OCI-LY7 (cell line): ENCODE measurements around the gene ARL13A. TPM values are rescaled to one million over a fixed set of nuclear protein-coding genes. Genes with fewer than 3 reads are reported as not detected.

Experiments
- Bru-seq: library from RNA; stranded (reverse); fragments of 400-500 nt; gene quantifications from one replicate; lab custom pipeline; 2021; lab: Mats Ljungman, UMichigan
- BruChase-seq, 2 experiments: library from RNA; stranded (reverse); fragments of 400-500 nt; gene quantifications; one replicate each; lab custom pipeline; 2021; lab: Mats Ljungman, UMichigan
- BruUV-seq: library from RNA; stranded (reverse); fragments of 400-500 nt; replicated peaks from 2 replicates; lab custom pipeline; 2021; lab: Mats Ljungman, UMichigan
- CTCF ChIA-PET: fragments of 300-600 bp; sonication (Branson Sonifier 250); formaldehyde crosslinking; loops from one replicate; lab custom pipeline; 2022; ENCODE audit warnings: antibody characterized with exemption; ENCODE audit not compliant: unreplicated experiment; lab: Charles Lee
- POLR2A ChIA-PET: fragments of 300-600 bp; sonication (Branson Sonifier 250); formaldehyde crosslinking; loops from one replicate; lab custom pipeline; 2022; ENCODE audit warnings: antibody characterized with exemption; lab: Charles Lee
- DNase-seq: peaks from one replicate; pipeline ENCODE4 v3.0.0-alpha.2; 2015; ENCODE audit warnings: low spot score
- H2AFZ ChIP-seq: fragments of 200-600 bp; sonication (generic), shearing (Covaris generic); 2 replicates; pipeline ENCODE4 v1.6.1; 2014; ENCODE audit warnings: mild to moderate bottlenecking, antibody characterized with exemption, low read length, moderate library complexity
- H3K27ac ChIP-seq: fragments of 200-600 bp; sonication (generic); 2 replicates; pipeline ENCODE4 v1.5.1; 2014; ENCODE audit warnings: mixed run types, low read depth, mild to moderate bottlenecking, moderate library complexity, low read length, inconsistent platforms; ENCODE audit not compliant: poor library complexity, severe bottlenecking
- H3K36me3 ChIP-seq: fragments of 200-600 bp; sonication (generic); 2 replicates; pipeline ENCODE4 v1.6.1; 2014; ENCODE audit warnings: mild to moderate bottlenecking, antibody characterized with exemption, low read length, moderate library complexity, mixed read lengths; ENCODE audit not compliant: insufficient read depth
- H3K4me1 ChIP-seq: fragments of 200-600 bp; sonication (generic); 2 replicates; pipeline ENCODE4 v1.5.1; 2014; ENCODE audit warnings: mild to moderate bottlenecking, low read length; ENCODE audit not compliant: insufficient read depth, poor library complexity, severe bottlenecking
- H3K4me2 ChIP-seq: fragments of 200-600 bp; sonication (generic); 2 replicates; pipeline ENCODE4 v1.6.1; 2014; ENCODE audit warnings: mild to moderate bottlenecking, low read length
- H3K4me3 ChIP-seq: fragments of 200-600 bp; sonication (generic); 2 replicates; pipeline ENCODE4 v1.5.1; 2014; ENCODE audit warnings: mild to moderate bottlenecking, low read depth, low read length; ENCODE audit not compliant: poor library complexity, severe bottlenecking
- H3K79me2 ChIP-seq: fragments of 200-600 bp; sonication (generic); 2 replicates; pipeline ENCODE4 v1.6.1; 2016; ENCODE audit warnings: low read depth, mild to moderate bottlenecking, low read length, moderate library complexity, mixed read lengths; ENCODE audit not compliant: insufficient read depth
- H3K9me2 ChIP-seq: fragments of 200-600 bp; sonication (generic); 2 replicates; pipeline ENCODE4 v1.6.1; 2016; ENCODE audit warnings: mild to moderate bottlenecking, low read length, mixed read lengths; ENCODE audit not compliant: insufficient read depth
- H3K9me3 ChIP-seq: fragments of 200-600 bp; sonication (generic); 2 replicates; pipeline ENCODE4 v1.6.1; 2014; ENCODE audit warnings: mild to moderate bottlenecking, mixed run types, low read length, mixed read lengths
- H4K20me1 ChIP-seq: fragments of 200-600 bp; sonication (generic); 2 replicates; pipeline ENCODE4 v1.6.1; 2014; ENCODE audit warnings: mild to moderate bottlenecking, antibody characterized with exemption, low read length, moderate library complexity, mixed read lengths; ENCODE audit not compliant: insufficient read depth
- CTCF ChIP-seq: fragments of 200-600 bp; sonication (generic); conservative IDR thresholded peaks from 2 replicates; pipeline ENCODE4 v1.5.1; 2014; ENCODE audit warnings: mild to moderate bottlenecking, antibody characterized with exemption, low read length, moderate library complexity, mixed read lengths
- EZH2phosphoT487 ChIP-seq: fragments of 200-600 bp; sonication (generic); IDR thresholded peaks from 2 replicates; pipeline ENCODE4 v1.6.1; 2018; ENCODE audit warnings: low read depth, borderline replicate concordance, mild to moderate bottlenecking, mixed run types, antibody characterized with exemption, low read length, moderate library complexity, mixed read lengths
- intact Hi-C: fragments of 100-400 bp; cut with micrococcal nuclease; formaldehyde crosslinking; loops from one replicate; pipeline ENCODE4 v1.10.0; 2022; ENCODE audit not compliant: unreplicated experiment
- long read RNA-seq: library from polyadenylated mRNA; stranded (forward); transcript quantifications from one replicate; pipeline ENCODE4 v2.0.0, GENCODE V29; 2022
- total RNA-seq, 2 experiments: library from RNA; depleted of rRNA in 1 of 2; stranded (reverse); fragments of >200 nt in 1 of 2; shearing (Covaris generic) in 1 of 2; gene quantifications; 2 replicates each; pipeline ENCODE4 v1.2.3, GENCODE V29; 2014 to 2022

Gene ARL13A
- total RNA-seq (2014; rRNA removed; shearing (Covaris generic)): not detected in 2 replicates
- total RNA-seq (2022): not detected in 2 replicates
- percentile 9 among the genes with signal in this experiment for Bru-seq, nascent RNA
- BruChase-seq, experiment 1, labeled RNA remaining after a 6-hour chase: percentile 11 among the genes with signal in this experiment
- percentile 13 among the genes with signal in this experiment for BruChase-seq, experiment 2, labeled RNA remaining after a 2-hour chase
- long read RNA-seq: 0 reads

GRCh38 chrX:100969408-100969807, at the start of gene ARL13A:
Gene ARL13A, plus strand, starts transcription at chrX:100969708. Its CDS starts 3,982 bp downstream, at chrX:100973690.
- ChIA-PET POLR2A (interaction anchor here (0.5 kb wide), 1 partner anchor 24 kb away, joined by 6 read pairs; no protein-coding TSS in a partner anchor), CTCF (no interaction called here)
- no peak within 1 kb of the TSS for H3K4me2 ChIP-seq
- H3K27ac ChIP-seq: no peak within 1 kb of the TSS
- no peaks in the 10 kb centered on the region for H3K9me3 ChIP-seq
- BruUV-seq: no TSS peak
- H3K79me2 ChIP-seq: no peaks in the 10 kb centered on the region
- no peak for DNase-seq
- no peaks in the 10 kb centered on the region for H4K20me1 ChIP-seq
- intact Hi-C loops: no loop called here
- H3K9me2 ChIP-seq: no peaks in the 10 kb centered on the region
- no peaks in the 10 kb centered on the region for H3K36me3 ChIP-seq
- no peak within 1 kb of the TSS for H2AFZ ChIP-seq
- no peaks in the 10 kb centered on the region for H3K4me1 ChIP-seq
- TF ChIP-seq CTCF: no peak
- no peak for TF ChIP-seq EZH2phosphoT487
- no peak within 1 kb of the TSS for H3K4me3 ChIP-seq

GRCh38 chrX:100924375-100924774, 45.1 kb upstream of the ARL13A start:
- H3K36me3 ChIP-seq: no peaks in the 10 kb centered on the region
- H3K27ac ChIP-seq: no peak overlapping the region
- intact Hi-C loops: loop anchor here (10.0 kb wide), 1 partner anchor 460 kb away; the partner anchor contains the start of gene BTK
- H3K9me2 ChIP-seq: no peaks in the 10 kb centered on the region
- peaks cover 29% of the 10 kb centered on the region for H3K79me2 ChIP-seq
- no peaks in the 10 kb centered on the region for H3K9me3 ChIP-seq
- TF ChIP-seq CTCF (no peak), EZH2phosphoT487 (no peak)
- DNase-seq: no peak
- peak overlapping the region; percentile 82 for H2AFZ ChIP-seq
- ChIA-PET CTCF (no interaction called here), POLR2A (interaction anchor here (1.0 to 1.4 kb wide), 3 partner anchors 9 to 99 kb away, joined by 3 to 5 read pairs (median 4); no protein-coding TSS in a partner anchor)
- H3K4me2 ChIP-seq: peak overlapping the region; percentile 87
- BruUV-seq: no TSS peak
- H4K20me1 ChIP-seq: no peaks in the 10 kb centered on the region
- H3K4me1 ChIP-seq: peaks cover 23% of the 10 kb centered on the region
- H3K4me3 ChIP-seq: peak overlapping the region; percentile 77

- DNase-seq: no peak
- H4K20me1 ChIP-seq: no peaks in the 10 kb centered on the region
- peaks cover 31% of the 10 kb centered on the region for H3K4me1 ChIP-seq
- H3K27ac ChIP-seq: peak overlapping the region; percentile 49
- no peaks in the 10 kb centered on the region for H3K9me3 ChIP-seq
- peak overlapping the region; percentile 77 for H3K4me3 ChIP-seq
- intact Hi-C loops: loop anchor here (10.0 kb wide), 1 partner anchor 458 kb away; the partner anchor contains the start of gene BTK
- no peaks in the 10 kb centered on the region for H3K9me2 ChIP-seq
- no peak for TF ChIP-seq EZH2phosphoT487
- no peak for TF ChIP-seq CTCF
- ChIA-PET POLR2A (no interaction called here), CTCF (no interaction called here)
- H3K4me2 ChIP-seq: peak overlapping the region; percentile 87
- no TSS peak for BruUV-seq
- no peaks in the 10 kb centered on the region; the same call in 1 of the 2 replicates for H3K36me3 ChIP-seq
- H3K79me2 ChIP-seq: peaks cover 29% of the 10 kb centered on the region
- peak overlapping the region; percentile 82; the same call in 1 of the 2 replicates for H2AFZ ChIP-seq
Observed at GRCh38 chrX:100926453-100926852, 43.1 kb upstream of the ARL13A start.
